Stimulated activated CD8-positive, alpha-beta memory T cell treated with anti-CD3 and anti-CD28 coated beads, Interleukin-7, amount 100 ng/mL, for 24 hours (primary cell): ENCODE results near the gene RAP1A.

Experiments used
- DNase-seq: peaks from one replicate; pipeline ENCODE4 v3.0.0-alpha.2; 2020; ENCODE audit warnings: low read depth

RAP1A gene

DNA sequence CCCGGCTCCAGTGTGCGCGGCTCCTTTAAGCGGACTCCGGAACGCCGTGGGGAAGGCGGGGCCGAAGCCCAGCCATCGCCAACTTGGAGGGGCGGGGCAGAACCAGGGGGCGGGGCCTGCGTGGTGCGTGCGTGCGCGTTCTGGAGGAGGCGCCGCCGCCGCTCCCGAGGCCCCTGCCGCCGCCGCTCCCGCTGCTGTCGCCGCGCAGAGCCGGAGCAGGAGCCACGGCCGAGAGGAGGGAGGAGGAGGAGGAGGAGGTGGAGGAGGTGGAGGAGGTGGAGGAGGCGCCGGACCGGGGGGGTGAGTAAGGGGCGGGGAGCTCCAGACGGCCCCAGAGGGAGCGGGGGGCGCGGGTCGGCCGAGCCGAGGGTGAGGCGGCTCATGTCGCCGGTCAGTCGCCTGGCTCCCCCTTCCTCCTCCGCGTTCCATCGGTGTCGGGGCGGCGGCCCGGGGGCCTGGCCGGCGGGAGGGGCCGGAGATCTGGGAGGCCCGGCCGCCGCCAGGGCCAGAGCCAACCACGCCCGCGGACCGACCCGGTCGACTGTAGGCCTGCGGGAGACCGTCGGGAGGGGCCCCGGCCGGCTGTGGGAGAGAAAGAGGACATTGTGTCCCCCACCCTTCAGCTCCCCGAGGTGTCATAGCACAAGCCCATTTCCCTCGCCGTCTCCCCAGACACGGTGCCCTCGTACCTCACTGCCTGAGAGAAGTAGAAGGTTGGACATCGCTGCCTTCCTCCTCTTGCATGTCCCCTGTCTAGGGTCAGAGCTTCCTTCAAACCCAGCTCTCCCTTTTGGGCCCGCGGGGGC, at the start of gene RAP1A:
Gene RAP1A (plus strand): TSS at position 155 of the 806 bp plus-strand sequence. CDS start 71,572 bp downstream, outside the sequence.
- DNase-seq = peak; percentile 91

- no peak for DNase-seq
Measured at GRCh38 chr1:111569913-111570312, 49.7 kb upstream of the RAP1A start.

GRCh38 chr1:111570781-111571181, 48.8 kb upstream of the RAP1A start:
- no peak for DNase-seq

- DNase-seq = no peak
Measured at GRCh38 chr1:111571239-111571638, 48.4 kb upstream of the RAP1A start.

DNA sequence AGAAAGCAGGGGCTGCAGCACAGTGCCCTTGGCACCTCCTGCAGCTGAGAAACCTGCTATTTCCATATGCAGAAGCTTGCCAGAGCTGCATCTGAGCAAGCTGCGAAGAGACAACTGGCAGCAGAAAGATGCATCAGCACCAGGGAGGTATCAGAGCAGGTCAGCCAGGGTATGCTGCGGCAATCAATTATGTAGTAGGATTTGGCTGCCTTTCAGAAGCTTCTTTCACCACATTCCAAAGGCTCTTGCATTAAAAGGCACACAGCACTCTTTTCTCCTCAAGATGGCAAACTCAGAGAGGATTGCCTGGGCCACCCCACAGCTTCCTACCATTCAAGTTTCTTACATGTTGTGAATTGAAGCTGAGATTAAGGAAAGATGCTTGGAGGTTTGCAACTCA, 47.6 kb upstream of the RAP1A start:
- DNase-seq = no peak

- no peak for DNase-seq
Measured at GRCh38 chr1:111576547-111576946, 43.0 kb upstream of the RAP1A start.

- DNase-seq = no peak
Measured at GRCh38 chr1:111577814-111578213, 41.8 kb upstream of the RAP1A start.

DNA sequence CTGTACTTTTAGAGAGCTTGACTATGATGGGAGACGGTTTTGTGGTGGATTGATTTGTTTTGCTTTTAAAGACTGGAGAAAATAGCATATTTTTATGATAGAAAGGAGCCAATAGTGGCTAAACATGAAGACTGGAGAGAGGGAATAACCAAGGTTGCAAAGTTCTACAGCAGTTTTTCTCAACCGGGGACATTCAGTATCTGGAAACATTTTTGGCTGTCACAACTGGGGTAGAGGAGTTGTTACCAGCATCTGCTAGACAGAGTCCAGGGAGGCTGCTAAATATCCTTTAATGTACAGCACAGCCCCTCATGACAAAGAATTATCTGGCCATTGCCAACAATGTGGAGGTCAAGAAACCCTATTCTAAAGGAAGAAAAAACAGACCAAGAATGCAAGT, 38.4 kb upstream of the RAP1A start:
- no peak for DNase-seq

GRCh38 chr1:111582016-111582415, 37.6 kb upstream of the RAP1A start:
- DNase-seq = no peak

DNA sequence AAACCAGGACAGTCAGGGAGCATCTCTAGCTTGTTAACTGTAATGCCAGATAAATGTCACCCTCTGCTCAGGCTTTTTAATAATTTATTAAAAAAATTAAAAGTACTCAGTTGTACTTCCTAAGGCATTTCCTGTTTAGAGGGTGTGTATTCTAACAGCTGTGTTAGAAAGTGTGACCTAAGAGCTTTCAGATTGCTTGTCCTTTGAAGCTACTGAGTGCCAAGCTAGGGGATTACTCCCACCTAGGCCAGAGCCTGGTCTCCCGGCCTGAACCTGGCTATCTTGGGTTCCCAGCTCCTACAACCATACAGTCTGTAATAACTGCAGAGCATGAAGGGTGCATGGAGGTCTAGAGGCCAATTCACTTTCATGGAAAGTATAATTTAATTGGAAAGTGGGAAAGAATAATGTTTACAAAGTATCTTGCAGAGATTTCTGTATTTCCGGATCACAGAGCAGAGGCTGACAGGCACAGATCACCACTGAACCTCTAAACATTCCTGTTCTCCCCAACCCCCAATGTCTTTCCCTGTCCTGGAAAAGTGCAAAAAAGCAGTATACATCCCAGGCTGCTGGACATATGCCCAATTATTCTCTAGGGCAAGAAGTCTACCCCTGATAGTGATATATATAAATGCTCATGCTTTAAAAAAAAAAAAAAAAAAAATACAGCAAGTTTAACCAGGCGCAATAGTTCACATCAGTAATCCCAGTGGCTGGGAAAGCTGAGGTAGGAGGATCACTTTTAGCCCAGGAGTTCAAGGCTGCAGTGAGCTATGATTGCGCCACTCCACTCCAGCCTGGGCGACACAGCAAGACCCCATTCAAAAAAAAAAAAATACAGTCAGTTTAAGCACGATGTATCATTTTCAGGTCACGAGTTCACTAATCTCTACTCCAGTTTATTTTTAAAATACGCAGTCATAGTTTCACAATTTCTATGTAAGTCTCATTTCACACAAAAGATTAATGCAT, 36.7 kb upstream of the RAP1A start:
- DNase-seq = no peak

DNA sequence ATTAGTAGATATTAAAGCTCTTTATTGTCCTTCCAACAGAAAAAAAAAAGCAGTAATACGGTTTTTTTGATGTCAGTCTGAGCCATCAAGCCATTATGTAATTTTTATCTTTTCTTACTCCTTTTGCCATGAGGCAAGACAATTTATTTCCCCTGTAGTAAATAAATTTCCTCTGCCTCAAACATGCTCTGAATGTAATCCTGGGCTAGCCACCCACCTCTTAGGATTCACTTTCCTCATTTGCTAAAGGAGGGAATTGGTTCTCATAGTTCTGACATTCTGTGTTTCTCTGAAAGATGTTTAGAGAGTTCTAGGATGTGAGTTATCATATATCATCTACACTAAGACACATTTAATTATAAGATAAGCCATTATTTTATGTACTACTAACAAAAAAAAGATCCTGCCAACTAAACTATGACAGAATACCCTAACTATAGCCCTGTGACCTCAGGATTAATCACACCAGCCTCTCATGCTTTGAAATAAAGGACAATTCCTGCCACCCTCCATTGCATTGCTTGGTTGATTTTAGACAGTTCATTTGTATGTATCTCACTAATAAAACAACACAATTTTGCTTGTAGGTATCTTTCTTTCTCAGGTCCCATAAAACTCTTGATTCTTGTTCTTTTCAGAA, 34.0 kb upstream of the RAP1A start:
- DNase-seq = no peak

GRCh38 chr1:111586112-111586511, 33.5 kb upstream of the RAP1A start:
- DNase-seq = no peak

GRCh38 chr1:111587509-111588174, 31.9 kb upstream of the RAP1A start:
- no peak for DNase-seq

GRCh38 chr1:111591937-111592336, 27.7 kb upstream of the RAP1A start:
- DNase-seq = no peak

DNA sequence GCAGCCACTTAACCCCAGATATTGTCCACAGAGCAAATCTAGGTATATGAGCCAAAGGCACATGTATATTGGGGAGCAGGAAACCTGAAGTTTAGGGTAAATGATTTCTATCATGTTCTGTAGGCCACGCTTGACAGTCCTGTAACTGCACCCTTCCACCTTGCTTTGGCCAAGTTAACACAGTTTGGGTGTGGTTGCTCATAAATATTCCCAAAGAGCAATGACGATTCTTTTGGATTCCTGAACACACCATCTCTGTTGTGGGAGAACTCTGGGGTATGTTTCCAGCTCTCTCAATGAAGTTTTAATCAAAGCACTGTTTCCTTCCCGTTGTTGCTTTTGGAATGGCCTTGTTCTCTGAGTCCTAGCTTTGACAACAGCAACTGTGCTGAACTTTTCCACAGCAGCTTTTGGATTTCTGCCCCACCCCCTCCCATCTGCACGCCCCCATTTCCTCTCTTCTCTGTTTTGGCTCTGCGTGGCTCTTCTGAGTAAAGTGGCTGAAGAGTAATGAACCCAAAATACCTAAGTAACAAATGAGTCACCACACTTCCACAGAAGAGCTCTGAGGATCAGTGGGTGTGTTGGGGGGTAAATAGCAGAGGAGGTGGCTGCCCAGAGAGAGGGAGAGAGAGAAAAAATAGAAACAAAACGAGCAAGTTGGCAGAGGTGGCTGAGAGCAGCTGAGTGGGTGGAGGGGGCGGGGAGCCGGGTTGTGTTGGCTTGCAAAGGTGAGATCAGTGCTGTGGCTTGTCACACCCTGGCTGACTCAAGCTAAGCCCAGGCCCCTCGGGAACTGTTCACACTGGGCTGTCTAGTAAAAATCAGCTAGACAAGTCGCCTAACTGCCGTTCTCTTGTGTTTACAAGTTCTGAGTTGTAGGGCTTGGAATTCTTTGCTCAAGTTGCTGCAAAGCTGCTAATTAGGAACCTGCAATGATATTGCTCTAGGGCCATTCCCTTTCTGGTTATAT, 26.9 kb upstream of the RAP1A start:
- DNase-seq = peak; percentile 90

- DNase-seq = no peak
Measured at GRCh38 chr1:111593403-111594305, 25.9 kb upstream of the RAP1A start.

DNA sequence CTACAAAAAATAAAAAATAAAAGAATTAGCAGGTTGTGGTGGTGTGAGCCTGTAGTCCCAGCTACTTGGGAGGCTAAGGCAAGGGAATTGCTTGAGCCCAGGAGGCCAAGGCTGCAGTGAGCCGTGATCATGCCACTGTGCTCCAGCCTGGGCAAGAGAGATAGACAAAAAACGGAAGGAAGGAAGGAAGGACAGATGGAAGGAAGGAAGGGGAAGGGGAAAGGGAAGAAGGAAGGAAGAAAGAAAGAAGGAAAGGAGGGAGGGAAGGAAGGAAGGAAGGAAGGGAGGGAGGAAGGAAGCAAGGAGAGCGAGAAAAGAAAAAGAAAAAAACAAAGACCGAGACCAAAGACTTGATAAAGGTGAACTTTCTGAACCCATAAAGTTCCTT, 25.3 kb upstream of the RAP1A start:
- no peak for DNase-seq

DNA sequence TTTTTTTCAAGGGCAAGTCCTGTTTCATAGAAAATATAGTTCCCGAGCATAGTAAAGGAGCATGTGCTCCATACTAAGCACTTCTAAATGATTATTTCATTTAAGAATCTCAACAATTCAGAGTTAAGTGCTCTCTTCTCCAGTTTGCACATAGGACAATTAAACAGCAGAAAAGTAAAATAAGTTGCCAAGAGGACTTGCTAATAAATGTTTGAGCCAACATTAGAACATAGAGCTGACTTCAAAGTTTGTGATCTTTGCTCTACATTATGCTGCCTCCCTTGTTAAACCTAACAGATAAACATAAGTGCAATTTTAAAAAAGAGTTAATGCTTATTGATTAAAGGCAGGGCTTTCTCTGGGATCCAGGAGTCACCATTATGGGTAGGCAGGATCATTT, 23.8 kb upstream of the RAP1A start:
- DNase-seq = no peak

- no peak for DNase-seq
Measured at GRCh38 chr1:111596499-111596898, 23.1 kb upstream of the RAP1A start.

- DNase-seq = no peak
Measured at GRCh38 chr1:111597426-111597825, 22.2 kb upstream of the RAP1A start.
